ENCODE measurements around the gene HLA-DMB.

HLA-DMB gene

GRCh38 chr6:32940656-32941213, at the start of gene HLA-DMB:
Gene HLA-DMB (minus strand): TSS chr6:32941028. CDS start chr6:32940807, 221 bp downstream.
- DNase-seq = peak; percentile 35

GRCh38 chr6:32989368-32989767, 48.5 kb upstream of the HLA-DMB start:
- DNase-seq = no peak

- DNase-seq = peak; percentile 77
Observed at GRCh38 chr6:32984622-32985389, 44.0 kb upstream of the HLA-DMB start.

GRCh38 chr6:32983964-32984621, 43.3 kb upstream of the HLA-DMB start:
- DNase-seq = no peak

- DNase-seq = no peak
Observed at GRCh38 chr6:32983493-32983848, 42.6 kb upstream of the HLA-DMB start.

GRCh38 chr6:32982702-32983492, 42.1 kb upstream of the HLA-DMB start:
- no peak for DNase-seq

GRCh38 chr6:32982084-32982701, 41.4 kb upstream of the HLA-DMB start:
- no peak for DNase-seq

- DNase-seq = no peak
Observed at GRCh38 chr6:32980488-32981038, 39.7 kb upstream of the HLA-DMB start.

GRCh38 chr6:32979720-32980487, 39.1 kb upstream of the HLA-DMB start:
- no peak for DNase-seq

- no peak for DNase-seq
Observed at GRCh38 chr6:32977953-32978324, 37.1 kb upstream of the HLA-DMB start.

- no peak for DNase-seq
Observed at GRCh38 chr6:32977272-32977952, 36.6 kb upstream of the HLA-DMB start.

- DNase-seq = no peak
Observed at GRCh38 chr6:32976334-32977069, 35.7 kb upstream of the HLA-DMB start.

GRCh38 chr6:32975886-32976285, 35.1 kb upstream of the HLA-DMB start:
- no peak for DNase-seq

GRCh38 chr6:32974541-32975308, 33.9 kb upstream of the HLA-DMB start:
- DNase-seq = no peak

GRCh38 chr6:32974016-32974333, 33.1 kb upstream of the HLA-DMB start:
- DNase-seq = peak; percentile 47

- DNase-seq = peak; percentile 49
Observed at GRCh38 chr6:32973144-32974015, 32.6 kb upstream of the HLA-DMB start.

- no peak for DNase-seq
Observed at GRCh38 chr6:32972353-32973143, 31.7 kb upstream of the HLA-DMB start.

Data from fibroblast of skin of right biceps (primary cell).